AG09319 (cell line): Measurements from ENCODE around the gene SSU72.
"Not testable (repeated sequence)": the region's sequence is repeated elsewhere in the genome, so short reads cannot be mapped to it uniquely, and the experiment has no call there.

Source experiments
- DNase-seq: peaks from one replicate; pipeline ENCODE4 v3.0.0-alpha.2; 2010; ENCODE audit warnings: low read depth; ENCODE audit errors: extremely low read depth
- TF ChIP-seq, protein P1 (sequence below): IDR thresholded peaks from 2 replicates; pipeline ENCODE4 v1.5.1; 2011; ENCODE audit warnings: low read depth, mild to moderate bottlenecking, inconsistent platforms, low read length, moderate library complexity

The SSU72 gene

DNA sequence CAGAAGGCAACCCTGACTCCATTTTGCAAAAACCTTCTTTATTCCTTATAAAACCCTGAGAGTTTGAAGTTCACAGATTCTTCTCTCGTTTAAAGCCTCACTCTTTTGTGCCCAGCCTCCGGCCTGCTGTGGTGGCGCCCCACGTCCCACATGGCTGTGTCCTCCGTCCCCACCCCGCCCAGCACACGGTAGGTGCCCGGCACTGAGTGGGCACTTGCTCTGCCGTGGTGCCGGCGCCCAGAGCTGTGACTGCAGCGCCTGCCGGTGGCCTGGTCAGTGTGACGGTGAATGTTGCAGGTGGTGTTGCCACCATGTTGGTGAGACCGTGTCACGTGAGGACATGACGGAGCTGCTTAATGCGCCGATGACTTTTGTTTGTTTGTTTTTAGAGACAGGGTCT lies 53.3 kb downstream of the SSU72 start:
- no peak for DNase-seq
- TF ChIP-seq, protein P1, sequence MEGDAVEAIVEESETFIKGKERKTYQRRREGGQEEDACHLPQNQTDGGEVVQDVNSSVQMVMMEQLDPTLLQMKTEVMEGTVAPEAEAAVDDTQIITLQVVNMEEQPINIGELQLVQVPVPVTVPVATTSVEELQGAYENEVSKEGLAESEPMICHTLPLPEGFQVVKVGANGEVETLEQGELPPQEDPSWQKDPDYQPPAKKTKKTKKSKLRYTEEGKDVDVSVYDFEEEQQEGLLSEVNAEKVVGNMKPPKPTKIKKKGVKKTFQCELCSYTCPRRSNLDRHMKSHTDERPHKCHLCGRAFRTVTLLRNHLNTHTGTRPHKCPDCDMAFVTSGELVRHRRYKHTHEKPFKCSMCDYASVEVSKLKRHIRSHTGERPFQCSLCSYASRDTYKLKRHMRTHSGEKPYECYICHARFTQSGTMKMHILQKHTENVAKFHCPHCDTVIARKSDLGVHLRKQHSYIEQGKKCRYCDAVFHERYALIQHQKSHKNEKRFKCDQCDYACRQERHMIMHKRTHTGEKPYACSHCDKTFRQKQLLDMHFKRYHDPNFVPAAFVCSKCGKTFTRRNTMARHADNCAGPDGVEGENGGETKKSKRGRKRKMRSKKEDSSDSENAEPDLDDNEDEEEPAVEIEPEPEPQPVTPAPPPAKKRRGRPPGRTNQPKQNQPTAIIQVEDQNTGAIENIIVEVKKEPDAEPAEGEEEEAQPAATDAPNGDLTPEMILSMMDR = no peak

DNA sequence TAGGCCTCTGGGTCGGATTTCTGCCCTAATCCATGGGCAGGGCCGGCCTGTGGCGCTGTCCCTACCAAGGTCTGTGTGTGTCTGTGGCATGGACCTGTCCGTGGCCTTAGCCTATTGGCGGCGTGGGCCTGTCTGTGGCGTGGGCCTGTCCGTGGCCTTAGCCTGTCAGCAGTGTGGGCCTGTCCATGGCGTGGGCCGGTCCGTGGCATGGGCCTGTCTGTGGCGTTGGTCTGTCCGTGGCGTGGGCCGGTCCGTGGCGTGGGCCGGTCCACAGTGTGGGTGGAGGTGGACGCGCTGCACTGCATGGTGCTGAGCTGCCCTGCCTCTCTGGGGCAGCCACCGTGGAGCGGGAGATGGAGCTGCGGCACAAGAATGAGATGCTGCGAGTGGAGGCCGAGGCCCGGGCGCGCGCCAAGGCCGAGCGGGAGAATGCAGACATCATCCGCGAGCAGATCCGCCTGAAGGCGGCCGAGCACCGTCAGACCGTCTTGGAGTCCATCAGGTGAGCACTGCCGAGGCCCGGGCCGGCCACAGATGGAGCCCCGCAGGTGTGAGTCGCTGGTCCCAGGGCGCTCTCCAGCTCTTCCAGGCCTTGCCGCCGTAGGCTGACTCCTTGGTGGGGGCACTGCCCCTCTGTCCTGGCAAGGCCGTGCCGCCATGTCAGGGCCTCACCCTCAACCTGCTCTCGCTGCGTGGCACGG lies 54.7 kb downstream of the SSU72 start:
- DNase-seq = not testable (repeated sequence)

GRCh38 chr1:1518621-1519007 lies 56.0 kb downstream of the SSU72 start:
- DNase-seq = not testable (repeated sequence)

DNA sequence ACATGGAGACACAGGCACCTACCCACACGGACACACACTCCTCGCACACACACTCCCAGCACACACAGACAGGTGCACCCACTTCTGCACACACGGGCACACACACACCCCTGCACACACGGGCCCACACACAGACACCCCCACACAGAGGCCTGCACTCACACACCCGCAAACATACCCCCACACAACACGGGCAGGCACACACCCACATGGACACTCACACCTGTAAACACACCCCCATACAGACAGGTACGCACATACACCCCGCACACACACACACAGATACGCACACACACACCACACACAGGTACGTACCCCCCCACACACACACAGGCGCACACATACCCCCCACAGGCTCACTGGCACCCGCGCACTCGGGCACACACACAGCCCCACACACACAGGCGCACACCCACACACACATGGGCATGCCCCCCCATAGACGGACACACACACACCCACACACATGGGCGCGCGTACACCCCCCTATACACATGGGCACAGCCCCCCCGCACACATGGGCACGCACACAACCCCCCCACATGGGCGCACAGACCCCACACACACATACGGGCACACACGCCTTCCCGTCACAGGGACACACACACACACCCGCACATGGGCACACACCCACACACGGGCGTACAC lies 56.6 kb downstream of the SSU72 start:
- TF ChIP-seq, protein P1 = no peak
- no peak for DNase-seq

DNA sequence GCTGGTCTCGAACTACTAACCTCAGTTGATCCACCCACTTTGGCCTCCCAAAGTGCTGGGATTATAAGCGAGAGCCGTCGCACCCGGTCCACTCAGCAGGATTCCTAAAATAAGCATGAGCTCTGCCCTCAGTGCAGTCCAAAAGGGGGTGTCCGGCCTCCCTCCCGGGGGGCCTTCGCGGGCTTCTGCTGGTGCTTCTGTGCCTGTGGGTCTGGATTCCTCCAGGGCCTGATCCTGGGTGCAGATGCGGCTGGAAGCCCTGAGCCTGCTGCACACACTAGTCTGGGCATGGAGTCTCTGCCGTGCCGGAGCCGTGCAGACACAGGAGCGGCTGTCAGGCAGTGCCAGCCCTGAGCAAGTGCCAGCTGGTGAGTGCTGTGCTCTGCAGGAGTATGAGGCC lies 57.7 kb downstream of the SSU72 start:
- DNase-seq = not testable (repeated sequence)

DNA sequence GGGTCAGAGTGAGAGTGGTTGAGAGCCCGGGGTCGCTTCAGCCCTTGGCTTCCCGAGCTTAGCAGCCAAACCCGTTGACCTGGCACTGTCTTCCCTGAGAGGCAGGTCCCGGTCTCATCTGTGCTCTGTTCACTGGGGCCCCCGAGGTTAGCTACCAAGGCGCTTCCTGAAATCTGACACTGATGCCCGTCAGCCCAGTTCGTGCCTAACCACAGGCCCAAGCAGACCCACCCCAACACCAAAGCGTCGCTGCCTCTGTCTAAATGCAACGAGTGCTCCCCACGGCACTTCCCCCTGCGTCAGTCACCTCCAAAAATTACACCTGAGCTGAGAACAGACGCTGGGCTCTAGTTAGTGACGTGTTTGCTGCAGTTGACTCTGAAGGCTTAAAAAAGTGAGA lies 60.3 kb downstream of the SSU72 start:
- DNase-seq = not testable (repeated sequence)

GRCh38 chr1:1513675-1514074 lies 61.0 kb downstream of the SSU72 start:
- not testable (repeated sequence) for DNase-seq

DNA sequence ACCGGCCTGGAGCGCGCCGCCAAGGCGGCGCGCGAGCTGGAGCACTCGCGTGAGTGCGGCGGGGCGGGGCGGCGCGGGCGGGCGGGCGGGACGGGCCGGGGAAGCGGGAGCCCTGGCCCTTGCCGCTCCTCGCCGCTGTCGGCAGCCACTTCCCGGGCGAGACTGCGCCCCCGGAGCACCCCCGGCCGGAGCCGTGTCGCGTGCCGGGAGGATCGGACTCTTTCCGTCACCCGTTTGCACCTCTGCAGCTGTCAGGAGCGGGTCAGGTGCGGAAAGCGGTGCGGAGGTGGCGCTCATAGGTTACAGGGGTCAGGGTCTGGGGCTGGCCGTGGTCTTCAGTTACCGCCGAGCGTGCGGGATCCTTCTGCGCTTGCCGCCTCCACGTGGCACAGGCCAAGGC lies 62.2 kb downstream of the SSU72 start:
- not testable (repeated sequence) for DNase-seq

DNA sequence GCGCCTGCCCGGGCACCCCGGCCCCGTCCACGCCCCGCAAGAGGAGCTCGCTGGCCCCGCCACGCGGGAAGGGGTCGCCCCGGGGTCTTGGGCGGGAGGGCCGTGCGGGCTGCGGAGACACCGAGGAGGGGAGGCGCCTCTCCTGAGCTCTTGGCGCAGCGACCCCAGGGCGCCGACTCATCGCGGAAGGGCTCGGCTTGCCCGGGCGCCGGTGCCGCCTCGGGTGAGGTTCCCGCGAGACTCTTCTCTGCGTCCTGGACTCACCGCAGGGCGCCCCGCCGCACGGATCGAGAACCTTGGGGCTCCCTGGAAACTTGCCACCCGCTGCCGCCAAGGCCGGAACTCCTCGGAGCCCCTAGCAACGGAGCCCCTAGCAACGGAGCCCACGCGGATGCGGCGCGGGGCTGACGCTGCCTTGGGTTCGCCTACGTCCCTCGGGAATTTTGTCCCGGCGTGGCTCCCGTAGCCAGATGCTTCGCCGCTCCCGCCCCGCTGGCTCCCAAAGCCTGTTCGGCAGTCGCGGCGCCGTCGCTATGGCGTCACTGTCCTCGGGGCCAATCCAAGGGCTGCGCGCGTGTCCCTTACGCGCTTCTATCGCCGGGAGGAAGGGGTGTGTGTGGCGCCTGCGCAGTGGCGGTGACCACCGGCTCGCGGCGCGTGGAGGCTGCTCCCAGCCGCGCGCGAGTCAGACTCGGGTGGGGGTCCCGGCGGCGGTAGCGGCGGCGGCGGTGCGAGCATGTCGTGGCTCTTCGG lies 63.0 kb downstream of the SSU72 start, which contains the start of gene ATAD3A:
TSS of gene ATAD3A (plus strand) at position 630 of the 753 bp plus-strand sequence. CDS start at position 737, 107 bp downstream.
- DNase-seq = peak; percentile 93
- TF ChIP-seq, protein P1 = no peak

DNA sequence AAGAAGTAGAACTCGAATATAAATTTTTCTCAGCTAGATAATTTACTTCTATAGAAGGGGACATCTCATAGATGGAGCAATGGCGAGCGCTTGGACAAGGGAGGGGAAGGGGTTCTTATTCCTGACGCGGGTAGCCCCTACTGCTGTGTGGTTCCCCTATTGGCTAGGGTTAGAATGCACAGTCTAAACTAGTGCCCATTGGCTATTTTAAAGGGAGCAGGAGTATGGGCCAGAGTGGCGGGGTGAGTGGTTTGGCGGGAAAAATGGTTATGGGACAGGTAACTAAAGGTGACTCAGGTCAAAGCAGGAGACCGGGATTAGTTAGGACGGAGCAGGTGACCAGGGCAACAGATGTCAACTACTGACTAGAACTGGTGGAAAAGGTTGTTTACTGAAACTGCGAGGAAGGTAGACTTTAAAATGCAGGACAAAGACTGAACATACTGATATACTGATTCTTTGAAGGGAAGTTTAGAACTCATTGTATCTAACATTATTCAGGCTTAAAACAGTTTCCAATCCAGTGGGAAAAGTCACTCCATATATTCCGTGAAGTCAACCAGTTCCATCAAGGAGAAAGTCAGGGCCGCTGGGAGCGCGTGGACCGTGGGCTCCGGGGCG lies 63.6 kb downstream of the SSU72 start:
- DNase-seq = no peak
- TF ChIP-seq, protein P1 = no peak

- not testable (repeated sequence) for DNase-seq
These were observed 65.2 kb downstream of the SSU72 start for GRCh38 chr1:1509465-1509850.

DNA sequence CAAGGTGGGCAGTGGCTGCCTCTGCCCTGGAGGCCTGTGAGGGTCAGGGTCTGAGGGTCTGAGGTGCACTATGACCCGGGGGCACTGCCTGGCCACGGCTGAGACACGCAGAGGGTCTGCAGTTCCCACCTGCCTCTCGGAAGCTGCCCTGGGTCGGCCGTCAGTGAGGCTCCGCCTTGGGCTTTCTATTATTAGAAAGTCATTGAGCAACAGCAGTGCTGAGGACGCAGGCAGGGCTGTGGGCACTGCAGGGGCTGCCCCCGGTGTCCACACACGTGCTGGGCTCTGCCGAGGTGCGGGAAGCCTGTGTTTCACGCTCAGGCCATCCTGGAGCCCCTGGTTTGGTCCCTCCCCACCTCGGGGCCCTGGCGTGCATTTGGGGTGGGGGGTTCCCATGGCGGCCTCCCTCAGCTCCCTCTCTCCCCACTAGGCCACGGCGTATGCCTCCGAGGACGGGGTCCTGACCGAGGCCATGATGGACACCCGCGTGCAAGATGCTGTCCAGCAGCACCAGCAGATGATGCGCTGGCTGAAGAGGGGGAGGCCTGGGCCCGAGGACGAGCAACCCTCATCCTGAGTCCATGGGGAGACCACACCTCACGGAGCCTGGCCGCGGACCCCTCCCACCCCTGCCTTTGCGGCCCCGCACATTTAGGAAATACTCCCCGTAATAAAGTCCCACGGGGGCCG lies 65.7 kb downstream of the SSU72 start:
- not testable (repeated sequence) for DNase-seq
